GM12878 (cell line): Measurements from ENCODE around the gene NARF. TPM values are rescaled to one million over a fixed set of nuclear protein-coding genes. Genes with fewer than 3 reads are reported as not detected.
A peak's percentile ranks its signal among the peaks of the same experiment; 100 is the strongest.

Source experiments
- ASH2L ChIP-seq: fragments of 300-600, 200-600 bp; sonication (generic); IDR thresholded peaks from 2 replicates; pipeline ENCODE4 v1.6.1; 2017; ENCODE audit warnings: low read depth, mild to moderate bottlenecking, borderline replicate concordance
- ATF2 ChIP-seq: IDR thresholded peaks from 2 replicates; pipeline ENCODE4 v1.6.1; 2012; ENCODE audit warnings: low read length, inconsistent platforms
- ATF7 ChIP-seq: fragments of 450-650 bp; IDR thresholded peaks from 2 replicates; pipeline ENCODE4 v1.6.1; 2016; ENCODE audit warnings: low read depth, mild to moderate bottlenecking
- BCLAF1 ChIP-seq: fragments of 450-650 bp; IDR thresholded peaks from 2 replicates; pipeline ENCODE4 v1.6.1; 2017; ENCODE audit warnings: antibody characterized with exemption, mild to moderate bottlenecking, moderate library complexity
- CREM ChIP-seq: IDR thresholded peaks from 2 replicates; pipeline ENCODE4 v1.6.1; 2014; ENCODE audit warnings: antibody characterized with exemption, low read depth
- ESRRA ChIP-seq: IDR thresholded peaks from 2 replicates; pipeline ENCODE4 v1.6.1; 2012; ENCODE audit warnings: mild to moderate bottlenecking, low read length, improper control_type of control experiment
- FOXM1 ChIP-seq: IDR thresholded peaks from 2 replicates; pipeline ENCODE4 v1.6.1; 2012; ENCODE audit warnings: low read depth, mild to moderate bottlenecking, inconsistent platforms, low read length, moderate library complexity
- HCFC1 ChIP-seq: fragments of 150-350 bp; IDR thresholded peaks from 2 replicates; pipeline ENCODE4 v1.6.1; 2014; ENCODE audit warnings: low read length
- HDAC6 ChIP-seq: fragments of 200-600 bp; sonication (generic); IDR thresholded peaks from one replicate; pipeline ENCODE4 v1.8.0; 2017; ENCODE audit warnings: antibody characterized with exemption; ENCODE audit not compliant: unreplicated experiment
- LARP7 ChIP-seq: fragments of 450-650 bp; IDR thresholded peaks from 2 replicates; pipeline ENCODE4 v1.6.1; 2017; ENCODE audit warnings: mild to moderate bottlenecking
- PAX8 ChIP-seq: fragments of 450-650 bp; IDR thresholded peaks from 2 replicates; pipeline ENCODE4 v1.6.1; 2017; ENCODE audit warnings: mild to moderate bottlenecking, moderate library complexity
- SREBF2 ChIP-seq: IDR thresholded peaks from 2 replicates; pipeline ENCODE4 v1.6.1; 2012; ENCODE audit warnings: mild to moderate bottlenecking, low read length
- STAT3 ChIP-seq: IDR thresholded peaks from 2 replicates; pipeline ENCODE4 v1.6.1; 2011; ENCODE audit warnings: low read depth, low read length, improper control_type of control experiment
- TAF1 ChIP-seq: IDR thresholded peaks from 2 replicates; pipeline ENCODE4 v1.6.1; 2011; ENCODE audit warnings: mild to moderate bottlenecking, low read depth, low read length, borderline replicate concordance
- ZBTB40 ChIP-seq: fragments of 450-650 bp; IDR thresholded peaks from 2 replicates; pipeline ENCODE4 v1.6.1; 2016; ENCODE audit warnings: mild to moderate bottlenecking, moderate library complexity, borderline replicate concordance
- ZNF592 ChIP-seq: fragments of 450-650 bp; IDR thresholded peaks from 2 replicates; pipeline ENCODE4 v1.6.1; 2017; ENCODE audit warnings: mild to moderate bottlenecking, moderate library complexity
- ZZZ3 ChIP-seq: IDR thresholded peaks from 2 replicates; pipeline ENCODE4 v1.6.1; 2011; ENCODE audit warnings: low read depth; ENCODE audit not compliant: control insufficient read depth, insufficient read length
- polyA plus RNA-seq, 11 experiments: library from polyadenylated mRNA; depleted of rRNA in 4 of 11; unstranded in 6 of 11; stranded (reverse) in 5 of 11; fragments of >200 nt; fragmentation: Nextera tagmentation in 4 of 11; fragmentation: Illumina TruSeq in 1 of 11; extraction: Ambion mirVana in 4 of 11; extraction: Trizol in 1 of 11; gene quantifications; 1 replicate in 1 of 11; 2 replicates in 10 of 11; pipeline versions ENCODE4 v1.2.1 to v1.2.3, GENCODE V29; 2011 to 2016; ENCODE audit warnings: inconsistent platforms in 2 of 11, missing spikeins in 2 of 11, low read depth in 1 of 11
- total RNA-seq, 4 experiments: library from RNA; depleted of rRNA in 3 of 4; stranded (reverse); fragments of >200 nt in 3 of 4; fragmentation: Illumina TruSeq in 1 of 4; extraction: Trizol in 1 of 4; gene quantifications; 2 replicates each; pipeline versions ENCODE4 v1.2.1 to v1.2.3, GENCODE V29; 2013 to 2021

Gene NARF
- total and polyA plus RNA-seq, 10 of the 15 experiments (the other 5 are each of a cell fraction or from before 2014, with no cell fraction given): 16.7 to 126 (median 47.5) TPM

GRCh38 chr17:82494236-82495055, 35.9 kb downstream of the NARF start (continued):
- TF ChIP-seq BCLAF1 (no peak), HCFC1 (no peak), CREM (peak; percentile 66; the same call in 1 of the 2 replicates), HDAC6 (no peak), ZZZ3 (no peak), FOXM1 (peak; percentile 43; the same call in 1 of the 2 replicates), ATF7 (peak; percentile 59), STAT3 (no peak), PAX8 (no peak), ZBTB40 (peak; percentile 78; the same call in 1 of the 2 replicates), ATF2 (no peak), SREBF2 (peak; percentile 94), TAF1 (no peak), LARP7 (no peak), ESRRA (no peak), ASH2L (no peak), ZNF592 (no peak)
